Amygdala (tissue), 56 donors: ENCODE data around the gene ARHGEF25.
"Not testable (repeated sequence)": the region's sequence is repeated elsewhere in the genome, so short reads cannot be mapped to it uniquely, and the experiment has no call there.

ENCODE experiments used
- DNase-seq, 56 donors: peaks; one replicate each; lab custom pipeline; 2025; lab: John Stamatoyannopoulos, UW

The ARHGEF25 gene

DNA sequence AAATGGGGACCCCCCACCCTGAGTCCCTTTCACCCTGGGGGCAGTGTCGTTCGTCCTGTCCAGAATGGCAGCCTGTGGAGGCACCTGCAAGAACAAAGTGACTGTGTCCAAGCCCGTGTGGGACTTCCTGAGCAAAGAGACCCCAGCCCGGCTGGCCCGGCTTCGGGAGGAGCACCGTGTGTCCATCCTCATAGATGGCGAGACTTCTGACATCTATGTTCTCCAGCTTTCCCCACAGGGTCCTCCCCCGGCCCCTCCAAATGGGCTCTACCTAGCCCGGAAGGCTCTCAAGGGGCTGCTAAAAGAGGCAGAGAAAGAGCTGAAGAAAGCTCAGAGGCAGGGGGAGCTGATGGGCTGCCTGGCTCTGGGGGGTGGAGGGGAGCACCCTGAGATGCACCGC lies 4.4 kb upstream of the ARHGEF25 start:
- no peak for DNase-seq

GRCh38 chr12:57607958-57608663 lies 3.1 kb upstream of the ARHGEF25 start:
- no peak for DNase-seq

- no peak for DNase-seq
These were observed 2.0 kb upstream of the ARHGEF25 start for GRCh38 chr12:57609101-57609780.

- no peak for DNase-seq
These were observed 1.3 kb upstream of the ARHGEF25 start for GRCh38 chr12:57609781-57610553.

DNA sequence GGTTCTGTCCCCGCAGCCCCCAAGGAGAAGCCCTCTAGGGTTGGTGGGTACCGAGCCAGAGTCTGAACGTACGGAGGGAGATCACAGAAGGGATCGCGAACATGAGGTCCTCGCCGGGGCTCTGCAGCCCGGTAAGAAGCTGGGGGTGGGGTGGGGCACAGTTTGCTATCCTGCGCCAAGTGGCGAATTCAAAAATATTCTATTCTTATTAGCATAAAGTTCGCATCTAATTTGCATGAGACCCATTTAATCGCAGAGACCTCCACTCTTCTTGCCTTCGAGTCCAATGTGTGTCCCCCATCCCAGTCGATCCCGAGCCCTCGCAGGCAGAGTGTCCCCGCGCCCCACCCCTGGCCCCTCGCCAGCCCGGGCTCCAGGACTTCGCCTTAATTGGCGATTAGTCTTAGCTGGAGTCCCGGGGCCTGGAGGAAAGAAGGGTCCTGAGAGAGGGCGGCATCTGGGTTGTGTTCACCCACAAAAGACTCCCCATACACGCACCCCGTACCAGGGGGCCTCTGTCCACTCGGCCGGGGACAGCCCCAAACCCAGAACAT lies 604 bp upstream of the ARHGEF25 start:
- DNase-seq = peak in 3 of 56 donors; percentile 32 to 42 (median 34)

GRCh38 chr12:57611827-57612710 lies 834 bp downstream of the ARHGEF25 start:
- peak in 8 of 56 donors; percentile 11 to 54 (median 34) for DNase-seq

DNA sequence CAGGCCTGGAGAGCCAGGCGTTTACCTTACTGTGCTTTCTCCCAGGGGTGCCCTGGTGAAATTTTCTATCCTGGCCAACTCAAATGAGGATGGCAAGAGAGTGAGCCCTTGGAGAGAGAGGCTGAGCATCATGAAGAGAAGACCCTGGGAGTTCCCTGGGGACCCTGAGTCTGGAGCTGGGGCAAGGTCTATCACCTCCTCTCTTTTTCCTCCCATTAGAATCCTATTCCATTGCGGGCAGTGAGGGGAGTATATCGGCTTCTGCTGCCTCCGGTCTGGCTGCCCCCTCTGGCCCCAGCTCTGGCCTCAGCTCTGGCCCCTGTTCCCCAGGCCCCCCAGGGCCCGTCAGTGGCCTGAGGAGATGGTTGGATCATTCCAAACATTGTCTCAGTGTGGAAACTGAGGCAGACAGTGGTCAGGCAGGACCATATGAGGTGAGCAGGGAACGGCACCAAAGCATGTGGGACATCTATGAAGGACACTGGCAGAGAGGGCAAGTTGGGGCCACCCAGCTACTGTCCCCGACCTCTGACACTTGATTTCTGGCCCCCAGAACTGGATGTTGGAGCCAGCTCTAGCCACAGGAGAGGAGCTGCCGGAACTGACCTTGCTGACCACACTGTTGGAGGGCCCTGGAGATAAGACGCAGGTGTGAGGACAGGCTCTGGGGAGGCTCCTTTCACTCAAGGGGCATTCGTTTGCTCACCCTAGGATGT lies 1.6 kb downstream of the ARHGEF25 start:
- no peak for DNase-seq

DNA sequence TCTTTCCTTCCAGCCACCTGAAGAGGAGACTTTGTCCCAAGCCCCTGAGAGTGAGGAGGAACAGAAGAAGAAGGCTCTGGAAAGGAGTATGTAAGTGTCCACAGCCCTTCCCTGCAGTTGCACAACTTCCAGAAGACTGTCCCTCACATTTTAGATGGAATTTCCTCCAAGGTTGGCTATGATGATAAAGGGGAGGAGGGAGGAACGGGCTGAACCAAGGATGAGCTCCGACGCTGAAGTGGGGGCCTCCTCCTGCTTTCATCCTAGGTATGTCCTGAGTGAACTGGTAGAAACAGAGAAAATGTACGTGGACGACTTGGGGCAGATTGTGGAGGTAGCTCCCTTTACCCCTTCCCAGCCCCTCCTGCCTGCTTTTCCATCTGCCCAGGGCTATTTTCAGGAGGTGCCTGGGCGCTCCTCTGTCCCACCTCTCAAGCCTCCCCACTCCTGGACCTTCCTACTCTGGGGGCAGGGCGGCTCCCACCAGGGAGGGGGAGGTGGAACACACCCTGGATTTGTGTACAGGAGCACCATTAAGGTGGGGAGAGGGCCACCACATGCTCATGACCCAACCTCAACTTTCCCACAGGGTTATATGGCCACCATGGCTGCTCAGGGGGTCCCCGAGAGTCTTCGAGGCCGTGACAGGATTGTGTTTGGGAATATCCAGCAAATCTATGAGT lies 2.3 kb downstream of the ARHGEF25 start:
- no peak for DNase-seq

- DNase-seq = peak in 4 of 56 donors; percentile 17 to 31 (median 26)
These were observed 3.1 kb downstream of the ARHGEF25 start for GRCh38 chr12:57614178-57614947.

- DNase-seq = no peak
These were observed 3.8 kb downstream of the ARHGEF25 start for GRCh38 chr12:57614948-57615500.

- DNase-seq = no peak
These were observed 4.4 kb downstream of the ARHGEF25 start for GRCh38 chr12:57615637-57616036.

GRCh38 chr12:57616383-57617101 lies 5.3 kb downstream of the ARHGEF25 start:
- DNase-seq = peak in 13 of 56 donors; percentile 17 to 60 (median 32)

DNA sequence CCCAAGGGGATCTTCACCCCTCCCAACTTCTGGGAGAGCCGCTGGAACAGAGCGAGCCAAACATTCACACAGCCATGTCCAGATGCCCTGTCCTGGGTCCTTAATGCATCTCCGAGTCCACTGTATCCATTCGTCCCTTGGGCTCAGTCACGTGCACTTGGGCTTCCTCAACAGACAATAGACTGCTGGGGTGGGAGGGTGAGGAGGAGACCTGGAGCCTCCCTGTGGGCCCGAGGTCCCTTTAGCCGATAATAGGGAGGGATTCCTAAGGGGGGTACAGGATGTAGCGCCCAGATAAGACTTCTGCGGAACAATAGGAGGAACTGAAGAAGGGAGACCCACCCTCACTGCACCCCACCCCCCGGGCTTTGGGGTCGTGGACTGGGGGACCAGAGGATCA lies 6.7 kb downstream of the ARHGEF25 start:
- no peak for DNase-seq

DNA sequence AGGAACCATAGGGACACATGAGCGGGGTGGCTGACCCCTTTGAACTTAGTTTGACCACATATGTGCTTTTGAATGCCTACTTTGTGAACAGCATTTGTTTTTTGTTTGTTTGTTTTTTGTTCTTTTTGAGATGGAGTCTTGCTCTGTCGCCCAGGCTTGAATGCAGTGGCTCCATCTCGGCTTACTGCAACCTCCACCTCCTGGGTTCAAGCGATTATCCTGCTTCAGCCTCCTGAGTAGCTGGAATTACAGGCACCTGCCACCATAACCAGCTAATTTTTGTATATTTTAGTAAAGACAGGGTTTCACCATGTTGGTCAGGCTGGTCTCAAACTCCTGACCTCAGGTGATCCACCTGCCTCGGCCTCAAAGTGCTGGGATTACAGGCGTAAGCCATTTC lies 7.2 kb downstream of the ARHGEF25 start:
- not testable (repeated sequence) for DNase-seq

DNA sequence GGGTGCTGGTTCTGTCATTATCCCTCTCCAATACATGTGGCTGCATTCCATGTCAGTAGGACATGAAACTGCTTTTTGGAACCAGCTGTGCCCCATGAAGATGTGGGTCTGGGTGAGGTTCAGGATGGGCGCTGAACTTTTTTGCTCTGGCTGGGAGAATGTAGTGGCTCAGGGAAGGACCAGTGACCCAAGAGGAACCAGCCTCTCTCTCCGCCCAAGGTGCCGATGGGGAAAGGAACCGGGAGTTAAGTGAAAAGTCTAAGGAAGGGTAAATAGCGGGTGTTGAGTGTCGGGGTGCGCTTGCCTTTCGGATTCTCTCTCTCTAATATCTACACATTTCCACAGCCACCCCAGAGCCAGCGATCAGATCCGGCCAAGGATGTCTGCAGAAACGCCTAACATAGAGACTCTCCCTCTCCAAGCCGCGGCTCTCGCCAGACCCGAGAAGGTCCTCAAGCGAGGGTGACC lies 7.8 kb downstream of the ARHGEF25 start:
- DNase-seq = no peak

- DNase-seq = no peak
These were observed 8.4 kb downstream of the ARHGEF25 start for GRCh38 chr12:57619434-57620244.
